Colonic mucosa (tissue), 4 donors: ENCODE measurements around the gene LRMDA. TPM values are rescaled to one million over a fixed set of nuclear protein-coding genes. Genes with fewer than 3 reads are reported as not detected.
A peak's percentile ranks its signal among the peaks of the same experiment; 100 is the strongest.

Experiments used
- DNase-seq: peaks from one replicate; pipeline ENCODE4 v3.0.0-alpha.2; 2020
- H3K27ac ChIP-seq: fragments of 200-600 bp; one replicate; pipeline ENCODE4 v1.8.0; 2021
- H3K27me3 ChIP-seq: fragments of 200-600 bp; one replicate; pipeline ENCODE4 v1.8.0; 2021
- H3K36me3 ChIP-seq: fragments of 200-600 bp; one replicate; pipeline ENCODE4 v1.8.0; 2021
- H3K4me1 ChIP-seq: fragments of 200-600 bp; one replicate; pipeline ENCODE4 v1.8.0; 2021; ENCODE audit warnings: mild to moderate bottlenecking
- H3K4me3 ChIP-seq: fragments of 200-600 bp; one replicate; pipeline ENCODE4 v1.8.0; 2021
- H3K9ac ChIP-seq, 2 donors: one replicate each; pipeline ENCODE4 v1.7.0; 2013; ENCODE audit warnings: control low read depth in 2 of 2, low read depth in 2 of 2, low read length in 2 of 2
- H3K9me3 ChIP-seq: fragments of 200-600 bp; one replicate; pipeline ENCODE4 v1.8.0; 2021
- intact Hi-C: fragments of 100-400 bp; cut with DNase I; formaldehyde crosslinking; loops from one replicate; pipeline ENCODE4 v1.14.1; 2022
- total RNA-seq, 2 donors: library from RNA; stranded (reverse); fragmentation: NEBNext Ultra II Directional in 1 of 2; extraction: Animal tissue kit (Norgen Biotek cat#: 25700) in 1 of 2; gene quantifications; one replicate each; pipeline ENCODE4 v1.2.1, GENCODE V29; 2021
- TF ChIP-seq, protein P1 (sequence below): fragments of 200-600 bp; IDR thresholded peaks from one replicate; pipeline ENCODE4 v1.8.0; 2022; ENCODE audit warnings: antibody characterized with exemption, mild to moderate bottlenecking
- donor health status: healthy.
- donor health status: DM: no; HTN: no; CAD: no.
- donor health status: DM: no; HTN: no; CAD: no.

LRMDA gene
- total RNA-seq, 2 donors from 2014 or later: 2.5 to 5.2 TPM

DNA sequence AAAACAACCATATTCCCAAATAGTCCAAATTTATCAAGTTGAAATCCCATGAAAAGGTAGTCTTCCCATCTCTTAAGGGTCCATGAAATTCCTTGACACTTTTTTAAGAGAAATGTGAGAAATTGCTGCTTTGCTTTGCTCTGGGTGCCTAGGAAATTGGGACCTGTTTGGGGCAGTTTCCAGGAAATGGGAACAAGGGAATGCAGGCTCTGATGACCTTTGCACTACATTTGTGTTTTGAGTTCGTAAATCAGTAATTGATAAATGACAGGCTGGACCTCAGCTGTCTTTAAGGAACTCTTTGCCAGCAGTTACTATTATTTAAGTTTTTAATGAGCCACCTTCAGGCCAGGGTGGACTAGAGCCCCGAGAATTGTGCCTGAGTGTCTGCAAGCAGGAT lies 203.5 kb downstream of the LRMDA start:
- no peak for DNase-seq
- Histone ChIP-seq H3K36me3 (no peaks in the 10 kb centered on the region), H3K27ac (no peak overlapping the region), H3K4me3 (no peak overlapping the region), H3K27me3 (no peaks in the 10 kb centered on the region), H3K9ac (no peak overlapping the region), H3K4me1 (no peaks in the 10 kb centered on the region), H3K9me3 (no peaks in the 10 kb centered on the region)
- intact Hi-C loops: no loop called here
- TF ChIP-seq, protein P1, sequence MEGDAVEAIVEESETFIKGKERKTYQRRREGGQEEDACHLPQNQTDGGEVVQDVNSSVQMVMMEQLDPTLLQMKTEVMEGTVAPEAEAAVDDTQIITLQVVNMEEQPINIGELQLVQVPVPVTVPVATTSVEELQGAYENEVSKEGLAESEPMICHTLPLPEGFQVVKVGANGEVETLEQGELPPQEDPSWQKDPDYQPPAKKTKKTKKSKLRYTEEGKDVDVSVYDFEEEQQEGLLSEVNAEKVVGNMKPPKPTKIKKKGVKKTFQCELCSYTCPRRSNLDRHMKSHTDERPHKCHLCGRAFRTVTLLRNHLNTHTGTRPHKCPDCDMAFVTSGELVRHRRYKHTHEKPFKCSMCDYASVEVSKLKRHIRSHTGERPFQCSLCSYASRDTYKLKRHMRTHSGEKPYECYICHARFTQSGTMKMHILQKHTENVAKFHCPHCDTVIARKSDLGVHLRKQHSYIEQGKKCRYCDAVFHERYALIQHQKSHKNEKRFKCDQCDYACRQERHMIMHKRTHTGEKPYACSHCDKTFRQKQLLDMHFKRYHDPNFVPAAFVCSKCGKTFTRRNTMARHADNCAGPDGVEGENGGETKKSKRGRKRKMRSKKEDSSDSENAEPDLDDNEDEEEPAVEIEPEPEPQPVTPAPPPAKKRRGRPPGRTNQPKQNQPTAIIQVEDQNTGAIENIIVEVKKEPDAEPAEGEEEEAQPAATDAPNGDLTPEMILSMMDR: no peak

DNA sequence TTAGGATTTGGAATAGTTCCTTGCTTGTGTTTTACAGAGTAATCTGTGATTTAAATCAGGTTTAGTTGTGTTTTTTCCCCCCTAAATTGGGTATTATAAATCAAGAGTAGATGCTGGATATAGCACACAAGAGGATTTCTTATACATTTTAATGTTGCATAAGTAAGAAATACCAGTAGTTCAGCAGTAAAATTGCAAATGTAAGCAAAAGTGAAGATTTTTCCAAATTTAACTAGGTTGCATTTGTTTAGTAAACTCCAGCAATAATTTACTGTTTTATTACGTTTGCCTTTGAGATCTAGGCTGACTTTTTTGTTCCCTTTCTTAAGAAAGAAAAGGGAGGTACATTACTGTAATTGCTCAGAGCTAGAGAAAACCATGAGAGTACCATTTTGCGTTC lies 207.3 kb downstream of the LRMDA start:
- no peak overlapping the region for H3K4me3 ChIP-seq
- DNase-seq: no peak
- H3K4me1 ChIP-seq: no peaks in the 10 kb centered on the region
- no peaks in the 10 kb centered on the region for H3K27me3 ChIP-seq
- no peak overlapping the region for H3K9ac ChIP-seq
- H3K27ac ChIP-seq: no peak overlapping the region
- intact Hi-C loops: no loop called here
- H3K36me3 ChIP-seq: no peaks in the 10 kb centered on the region
- TF ChIP-seq, protein P1: no peak
- no peaks in the 10 kb centered on the region for H3K9me3 ChIP-seq

DNA sequence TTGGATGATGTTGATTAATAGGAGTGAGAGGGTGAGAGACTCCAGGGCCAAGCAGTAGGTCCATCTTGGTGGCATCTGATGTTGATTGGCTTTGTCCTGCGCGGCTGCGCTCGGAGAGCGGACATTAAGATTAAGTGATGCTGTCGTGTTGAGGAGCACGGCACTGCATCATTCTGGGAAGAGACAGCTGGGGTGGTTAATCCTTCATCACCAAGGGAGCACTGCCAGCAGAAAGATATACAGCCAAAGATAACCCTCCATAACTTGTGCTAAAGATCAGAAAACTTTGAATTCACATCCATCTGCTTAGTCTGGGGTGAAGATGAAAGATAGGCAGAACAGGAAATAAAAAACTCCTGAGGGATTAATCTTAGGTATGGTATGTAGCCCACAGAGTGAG lies 208.3 kb downstream of the LRMDA start:
- no peak overlapping the region for H3K4me3 ChIP-seq
- H3K27me3 ChIP-seq: no peaks in the 10 kb centered on the region
- intact Hi-C loops: no loop called here
- no peaks in the 10 kb centered on the region for H3K36me3 ChIP-seq
- no peak overlapping the region for H3K27ac ChIP-seq
- TF ChIP-seq, protein P1: no peak
- no peaks in the 10 kb centered on the region for H3K9me3 ChIP-seq
- no peak overlapping the region for H3K9ac ChIP-seq
- DNase-seq: no peak
- no peaks in the 10 kb centered on the region for H3K4me1 ChIP-seq

DNA sequence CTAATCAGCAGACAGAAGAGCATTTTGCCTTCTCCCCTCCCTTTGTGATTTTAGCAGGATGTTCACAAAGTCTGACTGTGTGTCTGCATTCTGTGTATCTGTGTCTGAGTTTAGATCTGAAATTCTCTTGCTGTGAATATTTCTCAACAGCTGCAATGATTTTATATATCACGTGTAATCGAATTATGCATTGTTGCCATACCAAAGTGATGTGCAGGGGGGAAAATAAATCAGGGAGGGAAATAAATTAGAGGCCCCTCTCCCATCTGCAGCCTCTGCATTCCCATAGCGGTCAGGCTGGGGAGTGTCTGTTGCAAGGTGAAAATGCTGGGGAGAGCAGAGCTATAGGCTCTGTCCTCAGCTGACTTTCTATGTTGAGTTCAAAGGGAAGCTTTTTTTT lies 209.0 kb downstream of the LRMDA start:
- H3K4me1 ChIP-seq: no peaks in the 10 kb centered on the region
- no peaks in the 10 kb centered on the region for H3K9me3 ChIP-seq
- H3K4me3 ChIP-seq: no peak overlapping the region
- H3K36me3 ChIP-seq: no peaks in the 10 kb centered on the region
- intact Hi-C loops: no loop called here
- DNase-seq: no peak
- H3K27me3 ChIP-seq: no peaks in the 10 kb centered on the region
- H3K9ac ChIP-seq: no peak overlapping the region
- H3K27ac ChIP-seq: peak overlapping the region; percentile 74
- TF ChIP-seq, protein P1: no peak

DNA sequence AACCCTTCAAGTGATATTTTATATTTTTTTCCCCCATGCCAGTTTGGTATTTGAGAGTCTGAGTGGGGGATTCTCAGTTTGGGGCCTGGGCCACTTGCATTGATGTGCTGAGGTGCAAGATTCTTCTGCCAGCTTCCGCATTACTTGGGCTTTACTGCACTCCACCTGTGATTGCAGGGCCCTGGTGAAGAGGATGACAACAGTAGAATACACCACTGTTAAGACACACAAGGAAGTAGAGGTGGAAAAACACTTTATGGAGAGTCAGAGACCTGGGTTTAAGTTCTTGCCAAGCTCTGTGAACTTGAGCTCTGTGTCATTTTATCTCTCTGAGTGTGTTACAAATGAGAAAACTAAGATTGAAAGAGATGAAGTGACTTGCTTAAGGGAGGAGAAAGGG lies 209.4 kb downstream of the LRMDA start:
- Histone ChIP-seq H3K4me3 (no peak overlapping the region), H3K27ac (peak overlapping the region; percentile 74), H3K9me3 (no peaks in the 10 kb centered on the region), H3K4me1 (no peaks in the 10 kb centered on the region), H3K9ac (peak overlapping the region in 1 of 2 donors; percentile 21), H3K27me3 (no peaks in the 10 kb centered on the region), H3K36me3 (no peaks in the 10 kb centered on the region)
- peak; percentile 65 for DNase-seq
- intact Hi-C loops: no loop called here
- TF ChIP-seq, protein P1: no peak

DNA sequence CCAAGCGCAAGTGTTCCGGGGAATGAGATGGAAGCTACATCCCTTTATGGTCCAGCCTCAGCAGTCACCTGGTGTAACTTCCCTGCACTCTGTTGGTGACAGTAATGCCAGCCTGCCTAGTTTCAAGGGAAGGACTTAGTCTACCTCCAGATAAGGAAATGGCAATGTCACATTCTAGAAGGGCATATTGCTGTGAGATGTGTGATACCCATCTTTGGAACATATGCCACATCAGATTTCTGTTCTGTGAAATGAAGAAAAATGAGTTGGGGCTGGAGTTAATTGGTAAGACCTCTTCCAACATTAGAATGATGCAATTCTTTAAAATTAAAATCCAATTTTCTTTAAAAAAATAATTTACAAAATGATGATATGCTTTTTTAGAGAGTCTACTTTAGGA lies 212.0 kb downstream of the LRMDA start:
- DNase-seq: no peak
- H3K4me3 ChIP-seq: no peak overlapping the region
- no peaks in the 10 kb centered on the region for H3K4me1 ChIP-seq
- no peak overlapping the region for H3K9ac ChIP-seq
- intact Hi-C loops: no loop called here
- TF ChIP-seq, protein P1: no peak
- H3K27ac ChIP-seq: no peak overlapping the region
- no peaks in the 10 kb centered on the region for H3K27me3 ChIP-seq
- H3K9me3 ChIP-seq: no peaks in the 10 kb centered on the region
- no peaks in the 10 kb centered on the region for H3K36me3 ChIP-seq
